Mesenchymal stem cell (in vitro differentiated cells and primary cell): ENCODE data around the gene CCDC137.

Experiments
- DNase-seq: peaks from one replicate; pipeline ENCODE4 v3.0.0-alpha.2; 2013
- H2AFZ ChIP-seq: one replicate; pipeline ENCODE4 v1.6.1; 2013; ENCODE audit warnings: low read depth, mild to moderate bottlenecking, control low read depth, inconsistent platforms, low read length, moderate library complexity
- H2AK5ac ChIP-seq: 2 replicates; pipeline ENCODE4 v1.6.1; 2013; ENCODE audit warnings: low read length, moderate library complexity, mild to moderate bottlenecking, inconsistent platforms; ENCODE audit not compliant: severe bottlenecking
- H2BK120ac ChIP-seq: one replicate; pipeline ENCODE4 v1.6.1; 2013; ENCODE audit warnings: low read depth, mild to moderate bottlenecking, inconsistent platforms, low read length, moderate library complexity
- H2BK12ac ChIP-seq, 2 experiments: one replicate each; pipeline ENCODE4 v1.6.1; 2013; ENCODE audit warnings: inconsistent platforms in 2 of 2, low read length in 2 of 2, mild to moderate bottlenecking in 2 of 2, moderate library complexity in 2 of 2, control low read depth in 1 of 2
- H2BK15ac ChIP-seq: one replicate; pipeline ENCODE4 v1.6.1; 2013; ENCODE audit warnings: mild to moderate bottlenecking, low read depth, inconsistent platforms; ENCODE audit not compliant: poor library complexity, severe bottlenecking
- H2BK5ac ChIP-seq: 2 replicates; pipeline ENCODE4 v1.6.1; 2013; ENCODE audit warnings: low read depth, mild to moderate bottlenecking, low read length, control low read depth, inconsistent platforms; ENCODE audit not compliant: poor library complexity, severe bottlenecking
- H3K14ac ChIP-seq, 2 experiments: one replicate each; pipeline ENCODE4 v1.6.1; 2013; ENCODE audit warnings: inconsistent platforms in 2 of 2, low read length in 2 of 2, control low read depth in 1 of 2, mild to moderate bottlenecking in 1 of 2, moderate library complexity in 1 of 2
- H3K18ac ChIP-seq, 2 experiments: one replicate each; pipeline ENCODE4 v1.6.1; 2013; ENCODE audit warnings: inconsistent platforms in 2 of 2, low read length in 2 of 2, control low read depth in 1 of 2, low read depth in 1 of 2, mild to moderate bottlenecking in 1 of 2
- H3K23ac ChIP-seq, 2 experiments: one replicate each; pipeline ENCODE4 v1.6.1; 2013; ENCODE audit warnings: inconsistent platforms in 2 of 2, low read length in 2 of 2, mild to moderate bottlenecking in 2 of 2, moderate library complexity in 2 of 2, control low read depth in 1 of 2
- H3K27ac ChIP-seq: 2 replicates; pipeline ENCODE4 v1.5.1; 2013; ENCODE audit warnings: mild to moderate bottlenecking, moderate library complexity, low read length, control low read depth, inconsistent platforms; ENCODE audit not compliant: poor library complexity, severe bottlenecking
- H3K27me3 ChIP-seq, 2 experiments: 2 replicates each; pipeline versions ENCODE4 v1.6.1 to v1.7.0; 2013; ENCODE audit warnings: low read length in 2 of 2, mild to moderate bottlenecking in 2 of 2, moderate library complexity in 2 of 2, control low read depth in 1 of 2, inconsistent platforms in 1 of 2; ENCODE audit not compliant: control insufficient read depth in 1 of 2, insufficient read depth in 1 of 2
- H3K36me3 ChIP-seq, 2 experiments: 2 replicates each; pipeline versions ENCODE4 v1.6.1 to v1.7.0; 2013; ENCODE audit warnings: low read length in 2 of 2, control low read depth in 1 of 2, inconsistent platforms in 1 of 2, low read depth in 1 of 2, mild to moderate bottlenecking in 1 of 2; ENCODE audit not compliant: insufficient read depth in 2 of 2, control insufficient read depth in 1 of 2
- H3K4ac ChIP-seq, 2 experiments: one replicate each; pipeline ENCODE4 v1.6.1; 2013; ENCODE audit warnings: inconsistent platforms in 2 of 2, low read length in 2 of 2, mild to moderate bottlenecking in 2 of 2, moderate library complexity in 2 of 2, control low read depth in 1 of 2, low read depth in 1 of 2
- H3K4me1 ChIP-seq: 2 replicates; pipeline ENCODE4 v1.6.1; 2013; ENCODE audit warnings: low read depth, low read length, control low read depth; ENCODE audit not compliant: control insufficient read depth, insufficient read depth
- H3K4me2 ChIP-seq: 2 replicates; pipeline ENCODE4 v1.6.1; 2013; ENCODE audit warnings: low read length, mild to moderate bottlenecking, inconsistent platforms; ENCODE audit not compliant: poor library complexity, severe bottlenecking
- H3K4me3 ChIP-seq, 2 experiments: 2 replicates each; pipeline versions ENCODE4 v1.5.1 to v1.7.0; 2013; ENCODE audit warnings: low read length in 2 of 2, mild to moderate bottlenecking in 2 of 2, control low read depth in 1 of 2, low read depth in 1 of 2; ENCODE audit not compliant: insufficient read depth in 1 of 2
- H3K79me1 ChIP-seq: replicated peaks from 2 replicates; pipeline ENCODE4 v1.6.1; 2013; ENCODE audit warnings: mild to moderate bottlenecking, control low read depth, low read length, inconsistent platforms; ENCODE audit not compliant: poor library complexity, severe bottlenecking
- H3K9ac ChIP-seq: 2 replicates; pipeline ENCODE4 v1.7.0; 2013; ENCODE audit warnings: mild to moderate bottlenecking, low read length, moderate library complexity
- H3K9me3 ChIP-seq: 2 replicates; pipeline ENCODE4 v1.7.0; 2013; ENCODE audit warnings: mild to moderate bottlenecking, low read length; ENCODE audit not compliant: control insufficient read depth
- H4K8ac ChIP-seq: one replicate; pipeline ENCODE4 v1.6.1; 2013; ENCODE audit warnings: inconsistent platforms, mild to moderate bottlenecking, low read length, moderate library complexity
- H4K91ac ChIP-seq: one replicate; pipeline ENCODE4 v1.6.1; 2013; ENCODE audit warnings: mild to moderate bottlenecking, low read length, inconsistent platforms
- WGBS: methylation state at CpG from one replicate; pipeline ENCODE4 v1.1.7; 2013; ENCODE audit warnings: mixed read lengths; 5-methylcytosine and 5-hydroxymethylcytosine counted together

Gene CCDC137

DNA sequence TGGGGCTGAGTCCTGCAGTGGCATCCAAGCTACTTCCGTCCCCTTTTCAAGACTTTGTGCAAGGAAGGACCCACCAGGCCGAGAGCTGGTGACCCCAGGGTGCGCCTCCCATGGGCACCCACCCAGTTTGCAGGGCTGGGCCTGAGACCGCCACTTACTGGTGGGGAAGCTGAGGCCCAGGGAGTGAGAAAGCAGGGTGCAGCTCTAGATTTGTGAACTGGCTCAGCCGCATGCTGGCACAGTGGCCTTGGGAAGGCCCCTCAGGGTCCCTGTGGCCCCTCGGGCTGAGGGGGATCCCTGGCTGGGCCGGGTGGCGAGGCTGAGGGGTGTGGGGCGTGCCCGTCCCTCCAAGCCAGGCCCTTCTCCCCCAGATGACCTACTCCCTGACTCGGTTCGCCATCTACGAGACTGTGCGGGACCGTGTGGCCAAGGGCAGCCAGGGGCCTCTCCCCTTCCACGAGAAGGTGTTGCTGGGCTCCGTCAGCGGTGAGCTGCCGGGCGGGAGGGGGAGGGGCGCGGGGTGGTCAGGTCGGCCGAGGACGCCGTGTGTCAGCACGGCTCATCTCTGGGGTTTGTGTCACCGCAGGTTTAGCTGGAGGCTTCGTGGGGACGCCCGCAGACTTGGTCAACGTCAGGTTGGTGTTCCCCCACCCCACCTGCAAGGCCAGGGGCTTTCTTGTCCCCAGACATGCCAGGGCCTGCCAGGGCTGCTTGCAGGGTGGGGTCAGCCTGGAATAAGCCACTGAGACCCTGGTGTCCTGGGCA lies 48.8 kb downstream of the CCDC137 start:
- Histone ChIP-seq H2BK12ac (no peak overlapping the region), H3K18ac (no peak overlapping the region), H3K4ac (no peak overlapping the region), H3K27ac (no peak overlapping the region), H3K36me3 (peaks cover 0 to 51% of the 10 kb centered on the region in 2 experiments), H4K91ac (no peak overlapping the region), H3K4me3 (no peak overlapping the region), H2BK120ac (no peak overlapping the region), H3K23ac (no peak overlapping the region), H3K79me1 (peaks cover 12% of the 10 kb centered on the region), H4K8ac (no peak overlapping the region), H3K9ac (no peak overlapping the region), H2AFZ (no peak overlapping the region), H3K4me2 (no peak overlapping the region), H3K4me1 (peaks cover 30% of the 10 kb centered on the region), H2AK5ac (no peak overlapping the region), H3K14ac (no peak overlapping the region), H3K9me3 (no peaks in the 10 kb centered on the region), H2BK5ac (no peak overlapping the region), H2BK15ac (no peak overlapping the region), H3K27me3 (no peaks in the 10 kb centered on the region)
- DNase-seq: no peak
- WGBS: 94% methylated on average over 30 of the region's 32 CpGs

DNA sequence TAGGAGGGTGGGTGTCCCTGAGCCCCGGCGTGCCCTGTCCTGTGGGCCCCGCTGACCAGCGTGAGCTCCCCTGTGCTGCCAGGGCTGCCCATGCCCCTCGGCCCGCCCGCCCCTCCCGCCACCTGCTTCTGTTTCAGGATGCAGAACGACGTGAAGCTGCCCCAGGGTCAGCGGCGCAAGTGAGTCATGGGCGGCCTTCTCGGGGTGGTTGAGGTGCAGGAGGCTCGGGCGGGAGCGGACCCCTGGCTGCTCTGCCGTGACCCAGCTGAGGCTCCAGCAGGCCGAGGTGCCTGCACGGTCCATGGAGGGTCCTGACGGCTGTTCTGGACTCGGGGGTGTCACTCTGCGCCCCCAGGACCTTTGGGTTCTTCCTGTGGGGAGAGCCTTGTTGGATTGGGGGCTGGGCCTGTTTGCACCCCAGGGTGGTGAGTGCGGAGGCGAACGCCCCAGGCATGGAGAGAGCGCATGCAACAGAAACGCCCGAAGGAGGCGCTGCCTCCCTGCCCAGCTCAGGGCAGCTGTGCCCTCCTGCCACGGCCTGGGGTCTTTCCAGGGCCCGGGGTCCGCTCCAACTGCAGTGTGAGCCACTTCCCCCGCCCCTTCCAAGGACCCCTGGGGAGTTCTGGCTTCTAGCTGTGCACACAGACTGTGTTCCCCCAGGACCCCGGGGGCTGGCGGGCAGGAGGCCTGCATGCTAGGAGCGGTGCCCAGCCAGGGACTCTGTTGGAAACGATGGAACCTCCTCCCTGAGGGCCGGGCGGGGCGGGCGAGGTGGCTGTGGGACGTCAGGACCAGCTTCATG lies 49.5 kb downstream of the CCDC137 start:
- Histone ChIP-seq H3K9me3 (no peaks in the 10 kb centered on the region), H3K4me3 (no peak overlapping the region), H4K8ac (no peak overlapping the region), H2BK120ac (no peak overlapping the region), H3K4ac (no peak overlapping the region), H3K27me3 (no peaks in the 10 kb centered on the region), H4K91ac (no peak overlapping the region), H3K36me3 (peaks cover 0 to 56% of the 10 kb centered on the region in 2 experiments), H3K4me1 (peaks cover 22% of the 10 kb centered on the region), H3K18ac (no peak overlapping the region), H3K4me2 (no peak overlapping the region), H3K27ac (no peak overlapping the region), H3K23ac (no peak overlapping the region), H3K79me1 (peaks cover 12% of the 10 kb centered on the region), H3K9ac (no peak overlapping the region), H2BK15ac (no peak overlapping the region), H2AFZ (no peak overlapping the region), H2BK12ac (no peak overlapping the region), H3K14ac (no peak overlapping the region), H2AK5ac (no peak overlapping the region), H2BK5ac (no peak overlapping the region)
- 94% methylated on average over 42 of the region's 43 CpGs for WGBS
- no peak for DNase-seq

DNA sequence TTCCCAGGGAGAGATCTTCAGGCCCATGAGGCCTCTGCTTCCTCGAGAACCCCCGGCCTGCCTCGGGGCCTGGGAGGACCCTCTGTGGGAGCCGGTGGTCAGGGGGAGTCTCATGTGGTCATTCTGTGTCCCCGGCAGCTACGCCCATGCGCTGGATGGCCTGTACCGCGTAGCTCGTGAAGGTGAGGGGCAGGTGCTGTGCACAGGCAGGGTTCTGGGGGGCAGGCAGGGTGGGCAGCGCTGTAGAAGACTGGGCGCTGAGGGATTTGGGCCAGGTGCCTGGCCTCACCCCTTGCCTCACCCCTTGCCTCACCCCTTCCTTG lies 50.1 kb downstream of the CCDC137 start:
- H3K27me3 ChIP-seq: no peaks in the 10 kb centered on the region
- no peak overlapping the region for H4K8ac ChIP-seq
- H3K4me2 ChIP-seq: no peak overlapping the region
- H3K9me3 ChIP-seq: no peaks in the 10 kb centered on the region
- no peak overlapping the region for H2BK15ac ChIP-seq
- no peak overlapping the region for H2AK5ac ChIP-seq
- no peak overlapping the region for H3K4ac ChIP-seq
- no peak overlapping the region for H3K18ac ChIP-seq
- H3K79me1 ChIP-seq: peaks cover 12% of the 10 kb centered on the region
- no peak overlapping the region for H3K14ac ChIP-seq
- no peak for DNase-seq
- H3K4me1 ChIP-seq: peaks cover 19% of the 10 kb centered on the region
- no peak overlapping the region for H3K27ac ChIP-seq
- H2BK12ac ChIP-seq: no peak overlapping the region
- H3K4me3 ChIP-seq: no peak overlapping the region
- H3K36me3 ChIP-seq: peaks cover 0 to 56% of the 10 kb centered on the region in 2 experiments
- H2AFZ ChIP-seq: no peak overlapping the region
- 98% methylated on average over 12 of the region's 12 CpGs for WGBS
- H4K91ac ChIP-seq: no peak overlapping the region
- no peak overlapping the region for H2BK5ac ChIP-seq
- no peak overlapping the region for H3K9ac ChIP-seq
- H3K23ac ChIP-seq: no peak overlapping the region
- H2BK120ac ChIP-seq: no peak overlapping the region

DNA sequence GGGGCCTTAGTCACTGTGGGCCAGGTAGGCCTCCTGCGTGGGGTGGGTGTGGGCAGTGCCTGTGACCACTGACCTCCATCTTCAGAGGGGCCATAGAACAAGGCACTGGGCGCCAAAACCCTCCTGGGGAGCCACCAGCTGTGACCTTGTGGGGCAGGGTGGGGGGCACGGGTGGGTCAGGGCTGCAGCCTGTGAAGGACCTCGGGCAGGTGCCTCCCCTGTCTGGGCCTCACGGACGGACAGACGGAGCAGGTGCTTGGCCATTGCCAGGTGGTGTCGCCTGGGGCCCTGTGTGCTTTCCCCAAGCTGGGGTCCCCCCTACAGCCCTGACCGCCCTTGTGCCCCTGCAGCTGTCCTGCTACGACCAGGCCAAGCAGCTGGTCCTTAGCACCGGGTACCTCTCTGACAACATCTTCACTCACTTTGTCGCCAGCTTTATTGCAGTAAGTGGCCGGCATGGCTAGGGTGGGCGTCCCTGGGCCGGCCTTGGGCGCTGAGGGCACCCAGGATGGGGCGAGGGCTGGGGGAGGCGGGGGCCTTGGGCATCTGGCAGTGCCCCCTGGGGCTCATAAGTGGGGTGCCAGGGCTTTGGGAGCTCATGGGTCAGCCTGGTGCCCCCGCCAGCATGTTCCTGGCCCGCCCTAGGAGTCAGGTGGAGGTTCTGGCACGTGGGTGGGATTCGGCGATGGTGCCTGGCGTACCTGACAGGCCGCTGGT lies 50.7 kb downstream of the CCDC137 start:
- no peak overlapping the region for H2BK15ac ChIP-seq
- H3K23ac ChIP-seq: no peak overlapping the region
- WGBS: 98% methylated on average over 25 of the region's 25 CpGs
- H2AK5ac ChIP-seq: no peak overlapping the region
- no peak overlapping the region for H3K27ac ChIP-seq
- no peak overlapping the region for H2BK12ac ChIP-seq
- H2BK5ac ChIP-seq: no peak overlapping the region
- H3K9me3 ChIP-seq: no peaks in the 10 kb centered on the region
- H3K36me3 ChIP-seq: peaks cover 0 to 56% of the 10 kb centered on the region in 2 experiments
- H3K14ac ChIP-seq: no peak overlapping the region
- no peaks in the 10 kb centered on the region for H3K27me3 ChIP-seq
- no peak overlapping the region for H3K4me2 ChIP-seq
- no peak overlapping the region for H3K4ac ChIP-seq
- H2AFZ ChIP-seq: no peak overlapping the region
- peaks cover 12% of the 10 kb centered on the region for H3K79me1 ChIP-seq
- H3K18ac ChIP-seq: no peak overlapping the region
- no peak overlapping the region for H3K4me3 ChIP-seq
- no peak overlapping the region for H2BK120ac ChIP-seq
- H4K91ac ChIP-seq: no peak overlapping the region
- no peak for DNase-seq
- no peak overlapping the region for H4K8ac ChIP-seq
- H3K9ac ChIP-seq: no peak overlapping the region
- H3K4me1 ChIP-seq: peaks cover 19% of the 10 kb centered on the region
